ENCODE data around the gene KDM4C. TPM values are rescaled to one million over a fixed set of nuclear protein-coding genes. Genes with fewer than 3 reads are reported as not detected.
A peak's percentile ranks its signal among the peaks of the same experiment; 100 is the strongest.

KDM4C gene
- total and polyA plus RNA-seq, 2 donors (not counting 1 experiment from before 2014, with no cell fraction given) = 49.7 to 141 TPM

GRCh38 chr9:6864102-6864501, 106.3 kb downstream of the KDM4C start:
- WGBS (ENCODE audit: insufficient coverage) = no CpG with 5 or more reads among the region's 1 CpG
- no peak overlapping the region for H3K27ac Mint-ChIP-seq
- peaks cover 0 to 20% (median 14%) of the 10 kb centered on the region in 3 donors for H3K9me3 ChIP-seq (ENCODE audit: control extremely low read depth in 1 of 3, control insufficient read depth in 2 of 3, insufficient read depth in 1 of 3, low read length in 2 of 3)
- ChIA-PET POLR2A (interaction anchor here (0.6 kb wide), 1 partner anchor 174 kb away, joined by 4 read pairs; no protein-coding TSS in a partner anchor), CTCF (interaction anchor here (0.6 kb wide), 1 partner anchor 1320 kb away, joined by 4 read pairs; no protein-coding TSS in a partner anchor)
- peaks cover 8 to 15% of the 10 kb centered on the region in 2 donors for H3K4me1 ChIP-seq (ENCODE audit: control insufficient read depth in 2 of 2, insufficient read depth in 2 of 2, low read length in 2 of 2)
- peaks cover 24% of the 10 kb centered on the region for H3K4me1 Mint-ChIP-seq
- peaks cover 62% of the 10 kb centered on the region for H3K79me2 ChIP-seq (ENCODE audit: control insufficient read depth, insufficient read depth, low read length)
- H4K20me1 ChIP-seq (ENCODE audit: control insufficient read depth, insufficient read depth, low read length, poor library complexity, severe bottlenecking) = peaks cover 43% of the 10 kb centered on the region
- peaks cover 3 to 33% of the 10 kb centered on the region in 2 experiments for H3K36me3 ChIP-seq (replicated peaks in 1 of 2; ENCODE audit: control extremely low read depth in 1 of 2, control insufficient read depth in 1 of 2, extremely low read depth in 1 of 2, insufficient read depth in 2 of 2, low read length in 1 of 2)
- no peak overlapping the region for H3K27ac ChIP-seq (ENCODE audit: low read length in 2 of 2)
- no peak for TF ChIP-seq EZH2 (IDR thresholded peaks at IDR 0.05; ENCODE audit: borderline replicate concordance, insufficient read depth, low read depth, low read length, poor library complexity, severe bottlenecking)
- TF ChIP-seq CTCF (IDR thresholded peaks at IDR 0.05) = no peak
- DNase-seq = no peak
- no peak for ATAC-seq (ENCODE audit: low read depth)
- H3K4me2 ChIP-seq (replicated peaks; ENCODE audit: low read depth, low read length, poor library complexity, severe bottlenecking) = no peak overlapping the region
- no peak overlapping the region for H3K4me3 Mint-ChIP-seq
- H2AFZ ChIP-seq (ENCODE audit: insufficient read depth, low read depth, low read length, poor library complexity, severe bottlenecking) = no peak overlapping the region
- H3K9me3 Mint-ChIP-seq (ENCODE audit: insufficient read depth) = no peaks in the 10 kb centered on the region
- intact Hi-C loops (cut with micrococcal nuclease) = no loop called here
- H3K9ac ChIP-seq (ENCODE audit: low read length) = no peak overlapping the region
- no peaks in the 10 kb centered on the region for H3K27me3 Mint-ChIP-seq
- no peaks in the 10 kb centered on the region for H3K27me3 ChIP-seq (replicated peaks in 1 of 4; ENCODE audit: control extremely low read depth in 1 of 4, control insufficient read depth in 3 of 4, insufficient read depth in 4 of 4, low read length in 3 of 4)
- H3K4me3 ChIP-seq (ENCODE audit: control extremely low read depth in 1 of 5, extremely low read depth in 1 of 5, insufficient read depth in 1 of 5, low read depth in 2 of 5, low read length in 4 of 5) = no peak overlapping the region

GRCh38 chr9:6869081-6869948, 111.5 kb downstream of the KDM4C start:
- Histone ChIP-seq H2AFZ (ENCODE audit: insufficient read depth, low read depth, low read length, poor library complexity, severe bottlenecking) (no peak overlapping the region), H3K9ac (ENCODE audit: low read length) (no peak overlapping the region), H4K20me1 (ENCODE audit: control insufficient read depth, insufficient read depth, low read length, poor library complexity, severe bottlenecking) (peaks cover 64% of the 10 kb centered on the region), H3K4me3 (ENCODE audit: control extremely low read depth in 1 of 5, extremely low read depth in 1 of 5, insufficient read depth in 1 of 5, low read depth in 2 of 5, low read length in 4 of 5) (no peak overlapping the region), H3K79me2 (ENCODE audit: control insufficient read depth, insufficient read depth, low read length) (peaks cover 87% of the 10 kb centered on the region), H3K4me2 (replicated peaks; ENCODE audit: low read depth, low read length, poor library complexity, severe bottlenecking) (peak overlapping the region; percentile 14), H3K27ac (ENCODE audit: low read length in 2 of 2) (no peak overlapping the region), H3K36me3 (replicated peaks in 1 of 2; ENCODE audit: control extremely low read depth in 1 of 2, control insufficient read depth in 1 of 2, extremely low read depth in 1 of 2, insufficient read depth in 2 of 2, low read length in 1 of 2) (peaks cover 2 to 16% of the 10 kb centered on the region in 2 experiments), H3K27me3 (replicated peaks in 1 of 4; ENCODE audit: control extremely low read depth in 1 of 4, control insufficient read depth in 3 of 4, insufficient read depth in 4 of 4, low read length in 3 of 4) (no peaks in the 10 kb centered on the region), H3K4me1 (ENCODE audit: control insufficient read depth in 2 of 2, insufficient read depth in 2 of 2, low read length in 2 of 2) (peaks cover 7% of the 10 kb centered on the region in 2 donors), H3K9me3 (ENCODE audit: control extremely low read depth in 1 of 3, control insufficient read depth in 2 of 3, insufficient read depth in 1 of 3, low read length in 2 of 3) (peaks cover 0 to 12% (median 4%) of the 10 kb centered on the region in 3 donors)
- POLR2A ChIA-PET = no interaction called here
- ATAC-seq (ENCODE audit: low read depth) (no peak), DNase-seq (no peak)
- Mint-ChIP-seq H3K27me3 (no peaks in the 10 kb centered on the region), H3K4me3 (no peak overlapping the region), H3K27ac (no peak overlapping the region), H3K4me1 (peaks cover 37% of the 10 kb centered on the region), H3K9me3 (ENCODE audit: insufficient read depth) (no peaks in the 10 kb centered on the region)
- intact Hi-C loops (cut with micrococcal nuclease) = no loop called here
- CTCF ChIA-PET = interaction anchor here (1.6 kb wide), 1 partner anchor 23 kb away, joined by 4 read pairs; no protein-coding TSS in a partner anchor
- WGBS (ENCODE audit: insufficient coverage) = 70% methylated on average over 2 of the region's 5 CpGs
- TF ChIP-seq CTCF (IDR thresholded peaks at IDR 0.05) = no peak
- TF ChIP-seq EZH2 (IDR thresholded peaks at IDR 0.05; ENCODE audit: borderline replicate concordance, insufficient read depth, low read depth, low read length, poor library complexity, severe bottlenecking) = no peak
